A549 (cell line): ENCODE results near the gene EXOC4.

ENCODE experiments used
- BHLHE40 ChIP-seq: IDR thresholded peaks from 2 replicates; pipeline ENCODE4 v1.6.1; 2012; ENCODE audit warnings: low read depth, low read length, inconsistent platforms
- CHD4 ChIP-seq: fragments of 200-600 bp; sonication (generic); IDR thresholded peaks from 2 replicates; pipeline ENCODE4 v1.6.1; 2016; ENCODE audit warnings: antibody characterized with exemption, mild to moderate bottlenecking, borderline replicate concordance
- EHMT2 ChIP-seq: fragments of 200-600 bp; sonication (generic); IDR thresholded peaks from 2 replicates; pipeline ENCODE4 v1.6.1; 2016; ENCODE audit warnings: antibody characterized with exemption, low read depth, mild to moderate bottlenecking, moderate library complexity
- EP300 ChIP-seq, 2 experiments: fragments of >200 bp; sonication (Bioruptor Twin); formaldehyde crosslinking; IDR thresholded peaks; 2 replicates in 1 of 2; 3 replicates in 1 of 2; pipeline ENCODE4 v1.6.1; 2016 to 2017

- TF ChIP-seq EHMT2 (no peak), EP300 (IDR thresholded peaks at IDR 0.05) (no peak), CHD4 (no peak), BHLHE40 (no peak)
These were observed 118.7 kb downstream of the EXOC4 start for GRCh38 chr7:133371616-133372015.
